Measurements from ENCODE around the gene OMA1.

DNA sequence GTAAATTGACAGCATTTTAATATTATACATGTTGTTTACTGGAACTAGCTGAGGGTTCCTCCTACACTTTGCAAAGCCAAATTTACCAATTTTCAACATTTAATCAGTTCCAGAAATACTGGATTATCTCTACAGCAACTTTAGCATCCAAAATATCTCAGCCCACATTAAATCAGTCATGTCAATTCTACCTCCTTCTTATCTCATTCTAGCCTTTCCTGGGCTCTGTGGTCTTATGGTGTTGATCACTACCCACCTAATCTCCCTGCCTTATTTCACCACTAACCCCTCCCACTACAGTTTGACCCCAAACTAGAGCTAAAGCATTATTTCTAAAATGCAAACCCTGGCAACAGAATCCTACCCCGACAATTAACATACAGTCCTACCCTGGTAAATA lies 3.3 kb downstream of the OMA1 start:
- TF ChIP-seq, protein P1, sequence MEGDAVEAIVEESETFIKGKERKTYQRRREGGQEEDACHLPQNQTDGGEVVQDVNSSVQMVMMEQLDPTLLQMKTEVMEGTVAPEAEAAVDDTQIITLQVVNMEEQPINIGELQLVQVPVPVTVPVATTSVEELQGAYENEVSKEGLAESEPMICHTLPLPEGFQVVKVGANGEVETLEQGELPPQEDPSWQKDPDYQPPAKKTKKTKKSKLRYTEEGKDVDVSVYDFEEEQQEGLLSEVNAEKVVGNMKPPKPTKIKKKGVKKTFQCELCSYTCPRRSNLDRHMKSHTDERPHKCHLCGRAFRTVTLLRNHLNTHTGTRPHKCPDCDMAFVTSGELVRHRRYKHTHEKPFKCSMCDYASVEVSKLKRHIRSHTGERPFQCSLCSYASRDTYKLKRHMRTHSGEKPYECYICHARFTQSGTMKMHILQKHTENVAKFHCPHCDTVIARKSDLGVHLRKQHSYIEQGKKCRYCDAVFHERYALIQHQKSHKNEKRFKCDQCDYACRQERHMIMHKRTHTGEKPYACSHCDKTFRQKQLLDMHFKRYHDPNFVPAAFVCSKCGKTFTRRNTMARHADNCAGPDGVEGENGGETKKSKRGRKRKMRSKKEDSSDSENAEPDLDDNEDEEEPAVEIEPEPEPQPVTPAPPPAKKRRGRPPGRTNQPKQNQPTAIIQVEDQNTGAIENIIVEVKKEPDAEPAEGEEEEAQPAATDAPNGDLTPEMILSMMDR (IDR thresholded peaks at IDR 0.05; ENCODE audit: poor library complexity, severe bottlenecking), result no peak
- TF ChIP-seq POLR2AphosphoS5 (IDR thresholded peaks at IDR 0.05) (no peak), EP300 (conservative IDR thresholded peaks at IDR 0.05; ENCODE audit: poor library complexity, severe bottlenecking) (no peak), RAD21 (conservative IDR thresholded peaks at IDR 0.05) (no peak), MXI1 (conservative IDR thresholded peaks at IDR 0.05; ENCODE audit: poor library complexity, severe bottlenecking) (no peak), EZH2 (IDR thresholded peaks at IDR 0.05; ENCODE audit: borderline replicate concordance, insufficient read depth, low read length, poor library complexity, severe bottlenecking) (no peak)

Measured in neural cell (in vitro differentiated cells).